Liver (tissue), 9 donors: ENCODE measurements around the gene SUGCT. TPM values are rescaled to one million over a fixed set of nuclear protein-coding genes. Genes with fewer than 3 reads are reported as not detected.

Source experiments
- DNase-seq: peaks from one replicate; pipeline ENCODE4 v3.0.0-alpha.2; 2017; ENCODE audit warnings: low spot score
- H3K27ac ChIP-seq, 2 donors: one replicate each; pipeline ENCODE4 v1.7.0; 2013; ENCODE audit warnings: inconsistent platforms in 2 of 2, low read length in 2 of 2, control low read depth in 1 of 2, low read depth in 1 of 2, mild to moderate bottlenecking in 1 of 2
- H3K27me3 ChIP-seq, 4 donors: one replicate each; pipeline versions ENCODE4 v1.6.1 to v1.7.0; 2013; ENCODE audit warnings: low read length in 3 of 4, inconsistent platforms in 1 of 4, mild to moderate bottlenecking in 1 of 4, moderate library complexity in 1 of 4; ENCODE audit not compliant: control insufficient read depth in 4 of 4, insufficient read depth in 4 of 4
- H3K36me3 ChIP-seq, 4 donors: one replicate each; pipeline versions ENCODE4 v1.6.1 to v1.7.0; 2013; ENCODE audit warnings: low read length in 3 of 4, mild to moderate bottlenecking in 3 of 4, low read depth in 1 of 4, moderate library complexity in 1 of 4; ENCODE audit not compliant: control insufficient read depth in 4 of 4, insufficient read depth in 3 of 4
- H3K4me1 ChIP-seq, 4 donors: one replicate each; pipeline versions ENCODE4 v1.6.1 to v1.7.0; 2013; ENCODE audit warnings: low read length in 3 of 4, mild to moderate bottlenecking in 3 of 4, moderate library complexity in 1 of 4; ENCODE audit not compliant: control insufficient read depth in 4 of 4, insufficient read depth in 4 of 4
- H3K4me3 ChIP-seq, 3 donors: one replicate each; pipeline versions ENCODE4 v1.6.1 to v1.7.0; 2013; ENCODE audit warnings: low read length in 3 of 3, control low read depth in 1 of 3, low read depth in 1 of 3, mild to moderate bottlenecking in 1 of 3
- H3K9ac ChIP-seq, 2 donors: one replicate each; pipeline ENCODE4 v1.7.0; 2013; ENCODE audit warnings: low read length in 2 of 2, mild to moderate bottlenecking in 2 of 2, moderate library complexity in 2 of 2, control low read depth in 1 of 2, low read depth in 1 of 2
- H3K9me3 ChIP-seq, 4 donors: one replicate each; pipeline versions ENCODE4 v1.6.1 to v1.7.0; 2013; ENCODE audit warnings: low read length in 3 of 4; ENCODE audit not compliant: control insufficient read depth in 4 of 4
- EGR1 ChIP-seq, 2 donors: IDR thresholded peaks; 2 replicates each; pipeline ENCODE4 v1.6.1; 2016 to 2018; ENCODE audit warnings: antibody characterized with exemption in 2 of 2, low read depth in 2 of 2
- FOXA1 ChIP-seq: IDR thresholded peaks from 2 replicates; pipeline ENCODE4 v1.6.1; 2016; ENCODE audit warnings: antibody characterized with exemption
- FOXA2 ChIP-seq: IDR thresholded peaks from 2 replicates; pipeline ENCODE4 v1.6.1; 2016; ENCODE audit warnings: antibody characterized with exemption
- GABPA ChIP-seq, 2 donors: IDR thresholded peaks in 1 of 2; conservative IDR thresholded peaks in 1 of 2; 2 replicates each; pipeline ENCODE4 v1.6.1; 2016; ENCODE audit warnings: antibody characterized with exemption in 2 of 2, mild to moderate bottlenecking in 1 of 2, moderate library complexity in 1 of 2
- HNF4A ChIP-seq, 2 donors: conservative IDR thresholded peaks; 2 replicates each; pipeline ENCODE4 v1.6.1; 2016; ENCODE audit warnings: antibody characterized with exemption in 2 of 2, mild to moderate bottlenecking in 2 of 2
- HNF4G ChIP-seq: IDR thresholded peaks from 2 replicates; pipeline ENCODE4 v1.6.1; 2016; ENCODE audit warnings: antibody characterized with exemption
- JUND ChIP-seq, 2 donors: IDR thresholded peaks; 2 replicates each; pipeline ENCODE4 v1.6.1; 2016; ENCODE audit warnings: antibody characterized with exemption in 2 of 2
- NR2F2 ChIP-seq: IDR thresholded peaks from 2 replicates; pipeline ENCODE4 v1.6.1; 2016; ENCODE audit warnings: antibody characterized with exemption
- RAD21 ChIP-seq, 2 donors: IDR thresholded peaks; 2 replicates each; pipeline ENCODE4 v1.6.1; 2016; ENCODE audit warnings: antibody characterized with exemption in 2 of 2, mild to moderate bottlenecking in 2 of 2
- RXRA ChIP-seq, 2 donors: IDR thresholded peaks; 2 replicates each; pipeline ENCODE4 v1.6.1; 2017 to 2018; ENCODE audit warnings: antibody characterized with exemption in 2 of 2, mild to moderate bottlenecking in 1 of 2
- SP1 ChIP-seq: IDR thresholded peaks from 2 replicates; pipeline ENCODE4 v1.6.1; 2018; ENCODE audit warnings: antibody characterized with exemption, mild to moderate bottlenecking
- TAF1 ChIP-seq: conservative IDR thresholded peaks from 2 replicates; pipeline ENCODE4 v1.6.1; 2016; ENCODE audit warnings: antibody characterized with exemption, mild to moderate bottlenecking
- YY1 ChIP-seq: IDR thresholded peaks from 2 replicates; pipeline ENCODE4 v1.6.1; 2016; ENCODE audit warnings: antibody characterized with exemption, mild to moderate bottlenecking
- ZBTB33 ChIP-seq: IDR thresholded peaks from 2 replicates; pipeline ENCODE4 v1.6.1; 2016; ENCODE audit warnings: antibody characterized with exemption
- WGBS: extraction: QIAGEN DNeasy Blood & Tissue Kit; methylation state at CpG from one replicate; pipeline ENCODE4 v1.1.7; 2013; 5-methylcytosine and 5-hydroxymethylcytosine counted together
- polyA plus RNA-seq, 2 donors: library from polyadenylated mRNA; stranded (reverse) in 1 of 2; unstranded in 1 of 2; fragments of 200-250 nt in 1 of 2; fragments of >200 nt in 1 of 2; fragmentation: Nextera tagmentation in 1 of 2; extraction: Ambion mirVana in 1 of 2; gene quantifications; one replicate each; pipeline versions ENCODE4 v1.2.1 to v1.2.3, GENCODE V29; 2013 to 2015
- total RNA-seq, 2 donors: library from RNA; depleted of rRNA; stranded (reverse); fragments of >200 nt; gene quantifications; one replicate each; pipeline ENCODE4 v1.2.3, GENCODE V29; 2014
- TF ChIP-seq, protein P1 (sequence below): IDR thresholded peaks from 2 replicates; pipeline ENCODE4 v1.6.1; 2016; ENCODE audit warnings: antibody characterized with exemption
- TF ChIP-seq, protein P2 (sequence below): fragments of 150-350 bp; IDR thresholded peaks from 2 replicates; pipeline ENCODE4 v1.5.1; 2017; ENCODE audit warnings: improper control_type of control experiment, low read depth, low read length; ENCODE audit not compliant: missing input control
- TF ChIP-seq, protein P3 (sequence below): IDR thresholded peaks from 2 replicates; pipeline ENCODE4 v1.6.1; 2016; ENCODE audit warnings: antibody characterized with exemption, mild to moderate bottlenecking
- TF ChIP-seq, protein P4 (sequence below): IDR thresholded peaks from 2 replicates; pipeline ENCODE4 v1.6.1; 2016; ENCODE audit warnings: antibody characterized with exemption
- donor health status: healthy.
- donor health status: healthy.
- donor health status: healthy.
- donor health status: healthy.
- donor health status: healthy.

Gene SUGCT
- total and polyA plus RNA-seq, 4 donors, result 6.2 to 11.9 (median 9.9) TPM

DNA sequence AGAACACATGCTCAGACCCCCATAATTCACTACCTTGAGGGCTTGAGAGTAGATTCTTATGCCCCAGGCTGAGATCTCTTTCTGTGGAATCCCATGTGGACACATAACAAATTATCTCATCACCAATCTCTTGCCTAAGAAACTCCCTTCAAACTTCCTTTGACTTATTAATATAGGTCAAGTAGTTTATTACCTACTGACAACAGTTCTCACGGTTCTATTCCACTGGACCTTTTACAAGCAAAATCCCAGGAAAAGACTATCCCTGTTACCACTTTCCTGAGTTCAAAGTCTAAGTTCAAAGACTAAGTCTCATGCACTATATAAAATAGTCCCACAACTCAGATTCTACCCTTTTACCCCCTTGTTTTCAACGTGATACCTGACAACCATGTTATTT is 754.7 kb downstream of the SUGCT start:
- no peaks in the 10 kb centered on the region for H3K4me1 ChIP-seq
- 82% methylated on average over 2 of the region's 2 CpGs for WGBS
- no peak overlapping the region for H3K27ac ChIP-seq
- H3K9me3 ChIP-seq, result peaks cover 0 to 3% (median 3%) of the 10 kb centered on the region in 4 donors
- no peaks in the 10 kb centered on the region for H3K27me3 ChIP-seq
- no peak for DNase-seq
- H3K4me3 ChIP-seq, result no peak overlapping the region
- no peak overlapping the region for H3K9ac ChIP-seq
- no peak for TF ChIP-seq FOXA1
- no peak for TF ChIP-seq HNF4A (conservative IDR thresholded peaks at IDR 0.05)
- TF ChIP-seq, protein P1, sequence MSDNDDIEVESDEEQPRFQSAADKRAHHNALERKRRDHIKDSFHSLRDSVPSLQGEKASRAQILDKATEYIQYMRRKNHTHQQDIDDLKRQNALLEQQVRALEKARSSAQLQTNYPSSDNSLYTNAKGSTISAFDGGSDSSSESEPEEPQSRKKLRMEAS, result no peak
- TF ChIP-seq, protein P2, sequence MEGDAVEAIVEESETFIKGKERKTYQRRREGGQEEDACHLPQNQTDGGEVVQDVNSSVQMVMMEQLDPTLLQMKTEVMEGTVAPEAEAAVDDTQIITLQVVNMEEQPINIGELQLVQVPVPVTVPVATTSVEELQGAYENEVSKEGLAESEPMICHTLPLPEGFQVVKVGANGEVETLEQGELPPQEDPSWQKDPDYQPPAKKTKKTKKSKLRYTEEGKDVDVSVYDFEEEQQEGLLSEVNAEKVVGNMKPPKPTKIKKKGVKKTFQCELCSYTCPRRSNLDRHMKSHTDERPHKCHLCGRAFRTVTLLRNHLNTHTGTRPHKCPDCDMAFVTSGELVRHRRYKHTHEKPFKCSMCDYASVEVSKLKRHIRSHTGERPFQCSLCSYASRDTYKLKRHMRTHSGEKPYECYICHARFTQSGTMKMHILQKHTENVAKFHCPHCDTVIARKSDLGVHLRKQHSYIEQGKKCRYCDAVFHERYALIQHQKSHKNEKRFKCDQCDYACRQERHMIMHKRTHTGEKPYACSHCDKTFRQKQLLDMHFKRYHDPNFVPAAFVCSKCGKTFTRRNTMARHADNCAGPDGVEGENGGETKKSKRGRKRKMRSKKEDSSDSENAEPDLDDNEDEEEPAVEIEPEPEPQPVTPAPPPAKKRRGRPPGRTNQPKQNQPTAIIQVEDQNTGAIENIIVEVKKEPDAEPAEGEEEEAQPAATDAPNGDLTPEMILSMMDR, result no peak
- no peak for TF ChIP-seq NR2F2
- TF ChIP-seq HNF4G, result no peak
- TF ChIP-seq RXRA (IDR thresholded peaks at IDR 0.05), result no peak
- TF ChIP-seq TAF1, result no peak
- TF ChIP-seq, protein P3, sequence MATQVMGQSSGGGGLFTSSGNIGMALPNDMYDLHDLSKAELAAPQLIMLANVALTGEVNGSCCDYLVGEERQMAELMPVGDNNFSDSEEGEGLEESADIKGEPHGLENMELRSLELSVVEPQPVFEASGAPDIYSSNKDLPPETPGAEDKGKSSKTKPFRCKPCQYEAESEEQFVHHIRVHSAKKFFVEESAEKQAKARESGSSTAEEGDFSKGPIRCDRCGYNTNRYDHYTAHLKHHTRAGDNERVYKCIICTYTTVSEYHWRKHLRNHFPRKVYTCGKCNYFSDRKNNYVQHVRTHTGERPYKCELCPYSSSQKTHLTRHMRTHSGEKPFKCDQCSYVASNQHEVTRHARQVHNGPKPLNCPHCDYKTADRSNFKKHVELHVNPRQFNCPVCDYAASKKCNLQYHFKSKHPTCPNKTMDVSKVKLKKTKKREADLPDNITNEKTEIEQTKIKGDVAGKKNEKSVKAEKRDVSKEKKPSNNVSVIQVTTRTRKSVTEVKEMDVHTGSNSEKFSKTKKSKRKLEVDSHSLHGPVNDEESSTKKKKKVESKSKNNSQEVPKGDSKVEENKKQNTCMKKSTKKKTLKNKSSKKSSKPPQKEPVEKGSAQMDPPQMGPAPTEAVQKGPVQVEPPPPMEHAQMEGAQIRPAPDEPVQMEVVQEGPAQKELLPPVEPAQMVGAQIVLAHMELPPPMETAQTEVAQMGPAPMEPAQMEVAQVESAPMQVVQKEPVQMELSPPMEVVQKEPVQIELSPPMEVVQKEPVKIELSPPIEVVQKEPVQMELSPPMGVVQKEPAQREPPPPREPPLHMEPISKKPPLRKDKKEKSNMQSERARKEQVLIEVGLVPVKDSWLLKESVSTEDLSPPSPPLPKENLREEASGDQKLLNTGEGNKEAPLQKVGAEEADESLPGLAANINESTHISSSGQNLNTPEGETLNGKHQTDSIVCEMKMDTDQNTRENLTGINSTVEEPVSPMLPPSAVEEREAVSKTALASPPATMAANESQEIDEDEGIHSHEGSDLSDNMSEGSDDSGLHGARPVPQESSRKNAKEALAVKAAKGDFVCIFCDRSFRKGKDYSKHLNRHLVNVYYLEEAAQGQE, result no peak
- TF ChIP-seq ZBTB33, result no peak
- no peak for TF ChIP-seq FOXA2
- no peak for TF ChIP-seq RAD21 (IDR thresholded peaks at IDR 0.05)
- TF ChIP-seq JUND (IDR thresholded peaks at IDR 0.05), result no peak
- no peak for TF ChIP-seq SP1
- TF ChIP-seq, protein P4, sequence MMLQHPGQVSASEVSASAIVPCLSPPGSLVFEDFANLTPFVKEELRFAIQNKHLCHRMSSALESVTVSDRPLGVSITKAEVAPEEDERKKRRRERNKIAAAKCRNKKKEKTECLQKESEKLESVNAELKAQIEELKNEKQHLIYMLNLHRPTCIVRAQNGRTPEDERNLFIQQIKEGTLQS, result no peak
- no peak for TF ChIP-seq YY1
- no peak for TF ChIP-seq EGR1 (IDR thresholded peaks at IDR 0.05; ENCODE audit: low read depth in 2 of 2)
- no peak for TF ChIP-seq GABPA (IDR thresholded peaks at IDR 0.05 in 1 of 2, conservative IDR thresholded peaks at IDR 0.05 in 1 of 2)
- H3K36me3 ChIP-seq, result no peaks in the 10 kb centered on the region
